ENCODE measurements around the gene TMTC2.

TMTC2 gene

GRCh38 chr12:82855872-82856271 is 169.2 kb downstream of the TMTC2 start:
- DNase-seq, result no peak

GRCh38 chr12:82857276-82857675 is 170.6 kb downstream of the TMTC2 start:
- no peak for DNase-seq

GRCh38 chr12:82857911-82858533 is 171.3 kb downstream of the TMTC2 start:
- DNase-seq, result no peak

GRCh38 chr12:82858534-82858917 is 171.8 kb downstream of the TMTC2 start:
- DNase-seq, result no peak

- no peak for DNase-seq
Measured at GRCh38 chr12:82862069-82862841, 175.5 kb downstream of the TMTC2 start.

GRCh38 chr12:82862876-82863649 is 176.4 kb downstream of the TMTC2 start:
- DNase-seq, result no peak

- DNase-seq, result no peak
Measured at GRCh38 chr12:82866227-82866775, 179.6 kb downstream of the TMTC2 start.

- no peak for DNase-seq
Measured at GRCh38 chr12:82866946-82867345, 180.2 kb downstream of the TMTC2 start.

GRCh38 chr12:82867762-82868500 is 181.2 kb downstream of the TMTC2 start:
- DNase-seq, result no peak

GRCh38 chr12:82870771-82871377 is 184.2 kb downstream of the TMTC2 start:
- DNase-seq, result no peak

GRCh38 chr12:82872088-82872487 is 185.4 kb downstream of the TMTC2 start:
- DNase-seq, result no peak

GRCh38 chr12:82873309-82873708 is 186.6 kb downstream of the TMTC2 start:
- no peak for DNase-seq

- DNase-seq, result no peak
Measured at GRCh38 chr12:82873951-82874350, 187.2 kb downstream of the TMTC2 start.

- no peak for DNase-seq
Measured at GRCh38 chr12:82874945-82875344, 188.2 kb downstream of the TMTC2 start.

- DNase-seq, result no peak
Measured at GRCh38 chr12:82876075-82876474, 189.4 kb downstream of the TMTC2 start.

- DNase-seq, result no peak
Measured at GRCh38 chr12:82877963-82878362, 191.3 kb downstream of the TMTC2 start.

GRCh38 chr12:82880442-82880901 is 193.8 kb downstream of the TMTC2 start:
- no peak for DNase-seq

GRCh38 chr12:82883394-82884355 is 197.0 kb downstream of the TMTC2 start:
- no peak for DNase-seq

- no peak for DNase-seq
Measured at GRCh38 chr12:82886671-82887340, 200.1 kb downstream of the TMTC2 start.

- no peak for DNase-seq
Measured at GRCh38 chr12:82893896-82894295, 207.2 kb downstream of the TMTC2 start.

Measured in CD4-positive, alpha-beta T cell treated with Interferon alpha-2 for 1 hour (primary cell).